Islet precursor cell (in vitro differentiated cells): ENCODE results near the gene SLC41A3.
"Not testable (repeated sequence)": the region's sequence is repeated elsewhere in the genome, so short reads cannot be mapped to it uniquely, and the experiment has no call there.

Experiments
- DNase-seq: peaks from one replicate; pipeline ENCODE4 v3.0.0-alpha.2; 2018

SLC41A3 gene

GRCh38 chr3:126105691-126106187 lies 21.8 kb upstream of the SLC41A3 start:
- DNase-seq, result no peak

DNA sequence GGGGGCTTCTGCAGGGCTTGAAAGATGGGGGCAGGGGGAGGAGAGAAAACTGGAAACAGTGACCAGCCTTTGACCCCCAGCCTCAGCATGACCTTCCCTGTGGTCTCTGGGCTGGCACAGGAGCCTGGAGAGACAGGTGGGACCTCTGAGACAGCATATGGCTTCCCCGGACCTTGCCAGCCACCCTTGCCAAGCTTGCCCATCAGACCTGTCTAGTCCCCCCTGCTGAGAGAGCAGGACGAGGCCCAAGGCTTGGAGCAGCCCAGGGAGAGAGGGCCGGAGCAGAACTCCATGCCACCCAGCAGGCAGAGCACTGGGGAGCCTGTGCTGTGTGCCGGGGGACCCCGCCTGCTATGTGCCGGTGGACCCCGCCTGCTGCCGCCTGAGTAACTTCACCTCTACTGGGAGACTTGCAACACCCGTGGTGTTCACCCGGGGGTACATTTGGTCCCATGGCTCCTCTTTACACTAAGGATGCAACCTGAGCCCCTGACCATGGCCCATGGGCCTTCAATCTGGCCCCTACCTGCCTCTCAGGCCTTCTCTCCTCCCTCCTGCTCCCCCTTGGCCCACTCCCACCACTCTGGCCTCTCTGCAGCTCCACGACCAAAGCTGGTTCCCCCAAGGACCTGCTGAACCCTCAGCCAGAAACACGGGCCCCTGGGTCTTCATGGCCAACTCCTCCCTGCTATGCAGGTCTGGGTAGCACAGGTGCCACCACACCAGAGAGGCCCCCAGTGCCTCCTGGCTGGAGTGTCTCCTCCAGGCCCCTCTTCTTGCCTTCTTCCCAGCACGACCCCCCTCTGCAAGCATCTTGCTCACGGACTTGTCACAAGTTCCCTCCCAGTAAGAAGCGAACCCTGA lies 21.1 kb upstream of the SLC41A3 start:
- no peak for DNase-seq

- no peak for DNase-seq
Observed at GRCh38 chr3:126104028-126104635, 20.2 kb upstream of the SLC41A3 start.

DNA sequence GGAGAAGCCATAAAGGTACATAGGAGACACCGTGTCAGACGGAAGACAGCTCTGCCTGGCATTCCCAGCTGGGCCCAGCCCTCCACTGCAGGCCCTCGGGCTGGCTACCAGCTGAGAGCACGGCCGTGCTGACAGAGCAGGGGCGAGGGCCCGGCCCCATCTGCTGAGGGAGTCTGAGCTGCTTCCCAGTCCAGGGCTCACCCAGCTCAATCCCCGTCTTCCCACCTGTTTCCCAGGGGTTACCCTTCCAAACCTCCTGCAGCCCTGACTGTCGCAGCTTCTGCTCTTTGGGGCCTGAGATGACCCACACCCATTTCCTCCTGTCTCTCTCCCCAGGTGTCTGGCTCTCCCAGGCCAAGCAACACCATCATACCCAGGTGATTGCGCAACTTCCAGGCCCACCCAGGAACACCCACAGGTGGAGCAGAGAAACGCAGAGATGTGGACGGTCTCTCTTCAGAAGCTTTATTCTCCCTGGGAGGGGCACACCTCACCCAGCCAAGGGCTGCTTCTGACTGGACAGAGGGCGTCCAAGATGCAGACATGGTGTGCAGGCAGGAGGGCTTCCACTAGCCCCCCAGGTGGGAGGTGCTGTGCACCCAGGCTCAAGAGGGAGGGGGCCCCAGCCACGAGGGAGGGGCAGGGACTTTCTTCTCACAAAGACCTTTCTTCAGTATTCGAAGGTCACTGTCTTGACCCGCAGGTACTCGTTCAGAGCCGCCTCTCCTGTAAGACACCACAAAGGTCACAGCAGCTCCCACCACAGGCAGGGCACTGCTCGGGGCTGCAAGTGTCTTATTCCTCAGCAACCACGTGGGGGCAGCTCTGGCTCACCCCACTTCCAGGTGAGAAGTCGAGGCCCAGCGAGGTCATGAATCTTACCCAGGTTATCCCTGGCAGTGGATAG lies 19.4 kb upstream of the SLC41A3 start:
- DNase-seq, result peak; percentile 43

DNA sequence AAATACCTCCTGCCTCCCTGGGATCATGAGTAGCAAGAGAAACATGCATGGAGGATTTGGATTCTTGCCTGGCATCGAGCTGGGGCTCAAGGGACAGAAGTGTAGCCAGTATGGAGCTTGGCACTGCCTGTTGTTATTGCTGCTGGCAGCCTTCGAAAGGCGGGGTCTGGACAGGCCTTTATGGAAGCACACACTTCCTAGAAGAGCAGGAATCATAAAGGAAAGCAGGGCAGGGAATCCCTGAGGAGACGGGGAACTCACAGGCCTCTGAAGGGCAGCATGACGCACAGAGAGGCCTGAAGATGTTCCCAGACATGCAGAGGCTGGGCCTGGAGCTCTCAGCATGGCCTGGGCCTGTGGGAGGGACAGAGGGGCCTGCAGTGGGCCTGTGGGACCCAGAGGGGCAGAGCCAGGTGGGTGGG lies 18.6 kb upstream of the SLC41A3 start:
- no peak for DNase-seq

DNA sequence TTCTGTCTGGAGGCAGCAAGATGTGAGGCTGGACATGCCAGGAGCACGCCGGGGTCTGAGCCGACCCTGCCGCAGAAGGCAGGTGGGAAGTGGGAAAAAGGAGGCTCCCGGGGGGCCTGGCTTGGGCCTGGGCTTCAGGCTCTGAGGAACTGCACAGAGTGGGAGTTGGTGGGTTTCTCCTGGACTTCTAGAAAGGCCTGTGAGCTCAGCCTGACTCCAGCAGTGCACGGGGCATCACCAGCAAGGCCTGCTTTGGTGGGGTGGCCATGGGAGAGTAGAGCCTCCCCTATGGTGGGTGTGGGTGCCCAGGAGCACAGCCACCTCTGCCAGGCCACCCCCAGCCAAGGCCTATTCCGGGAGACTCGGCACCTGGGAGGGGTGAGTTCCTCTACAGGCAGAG lies 18.1 kb upstream of the SLC41A3 start:
- no peak for DNase-seq

DNA sequence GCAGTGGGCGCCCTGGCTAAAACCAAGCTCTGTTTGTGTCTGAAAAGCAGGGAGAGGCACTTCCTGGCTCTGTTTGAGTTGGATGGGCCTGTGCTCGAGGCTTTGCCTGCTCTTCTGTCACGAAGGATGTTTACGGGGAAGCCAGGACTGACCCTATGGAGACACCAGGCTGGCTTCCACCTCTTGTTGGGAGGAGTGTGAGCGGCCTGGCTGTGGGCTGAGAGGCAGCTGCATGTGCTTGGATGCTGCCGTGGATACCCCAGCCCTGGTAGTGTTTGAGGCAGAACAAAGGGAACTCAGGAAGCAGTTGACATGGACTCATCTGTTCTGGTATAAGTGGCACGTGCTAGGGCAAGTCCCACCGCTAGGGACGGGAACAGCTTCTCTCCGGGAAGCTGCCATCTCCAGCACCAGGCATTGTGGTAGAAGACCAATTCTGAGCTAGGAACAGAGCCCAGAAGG lies 17.6 kb upstream of the SLC41A3 start:
- no peak for DNase-seq

- no peak for DNase-seq
Observed at GRCh38 chr3:126100634-126101301, 16.8 kb upstream of the SLC41A3 start.

GRCh38 chr3:126100269-126100633 lies 16.3 kb upstream of the SLC41A3 start:
- no peak for DNase-seq

- no peak for DNase-seq
Observed at GRCh38 chr3:126098391-126098858, 14.5 kb upstream of the SLC41A3 start.

- no peak for DNase-seq
Observed at GRCh38 chr3:126097801-126098200, 13.9 kb upstream of the SLC41A3 start.

GRCh38 chr3:126096274-126096673 lies 12.3 kb upstream of the SLC41A3 start:
- not testable (repeated sequence) for DNase-seq

DNA sequence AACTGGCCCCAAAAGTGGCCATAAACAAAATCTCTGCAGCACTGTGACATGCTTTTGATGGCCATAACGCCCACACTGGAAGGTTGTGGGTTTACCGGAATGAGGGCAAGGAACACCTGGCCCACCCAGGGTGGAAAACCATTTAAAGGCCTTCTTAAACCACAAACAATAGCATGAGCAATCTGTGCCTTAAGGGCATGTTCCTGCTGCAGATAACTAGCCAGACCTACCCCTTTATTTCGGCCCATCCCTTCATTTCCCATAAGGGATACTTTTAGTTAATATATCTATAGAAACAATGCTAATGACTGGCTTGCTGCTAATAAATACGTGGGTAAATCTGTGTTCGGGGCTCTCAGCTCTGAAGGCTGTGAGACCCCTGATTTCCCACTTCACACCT lies 8.2 kb upstream of the SLC41A3 start:
- not testable (repeated sequence) for DNase-seq

DNA sequence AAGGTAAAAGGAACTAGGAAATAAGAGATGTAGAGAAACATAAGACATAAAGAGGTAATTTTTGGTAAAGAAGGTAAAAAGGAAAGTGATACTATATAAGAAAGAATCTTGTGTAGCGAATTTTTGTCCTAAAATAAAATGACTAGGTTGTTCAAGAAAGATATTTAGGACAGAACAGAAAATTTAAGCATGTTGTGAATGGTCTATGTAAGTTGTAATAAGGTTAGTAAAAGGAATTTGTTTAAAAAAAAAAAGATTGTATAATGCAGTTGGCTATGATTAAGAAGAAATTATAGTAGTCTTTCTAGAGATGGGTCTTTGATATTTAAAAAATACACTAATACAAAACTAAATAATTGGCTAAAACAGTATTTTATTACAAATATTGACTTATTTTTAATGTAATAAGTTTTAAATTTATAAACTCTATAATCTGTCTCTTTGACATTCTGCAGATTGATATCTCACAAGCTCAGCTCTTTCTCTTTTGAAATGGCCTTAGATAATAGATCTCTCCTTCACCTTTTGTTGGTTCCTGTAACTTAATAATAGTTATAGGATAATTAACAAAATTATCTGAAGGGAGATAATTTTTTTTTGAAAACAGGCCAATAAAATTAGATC lies 3.7 kb upstream of the SLC41A3 start:
- DNase-seq, result no peak

DNA sequence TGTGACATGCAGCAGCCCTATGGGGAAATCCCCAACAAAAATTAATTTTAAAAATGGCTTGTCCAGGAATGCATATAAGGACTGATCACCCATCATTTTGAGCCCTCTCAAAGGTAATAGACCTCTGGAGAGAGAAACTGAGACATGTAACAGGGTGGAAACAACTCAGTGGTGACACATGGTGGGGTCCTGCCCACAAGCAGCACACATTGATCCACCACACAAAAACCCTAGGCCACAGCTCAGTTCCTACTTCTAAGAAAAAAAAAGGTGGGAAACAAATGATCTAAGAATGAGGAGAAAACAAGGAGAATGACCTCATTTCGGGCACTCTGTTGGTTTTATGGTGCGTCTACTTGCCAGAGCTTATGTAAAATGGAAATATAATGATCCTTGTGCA lies 1.9 kb upstream of the SLC41A3 start:
- no peak for DNase-seq

DNA sequence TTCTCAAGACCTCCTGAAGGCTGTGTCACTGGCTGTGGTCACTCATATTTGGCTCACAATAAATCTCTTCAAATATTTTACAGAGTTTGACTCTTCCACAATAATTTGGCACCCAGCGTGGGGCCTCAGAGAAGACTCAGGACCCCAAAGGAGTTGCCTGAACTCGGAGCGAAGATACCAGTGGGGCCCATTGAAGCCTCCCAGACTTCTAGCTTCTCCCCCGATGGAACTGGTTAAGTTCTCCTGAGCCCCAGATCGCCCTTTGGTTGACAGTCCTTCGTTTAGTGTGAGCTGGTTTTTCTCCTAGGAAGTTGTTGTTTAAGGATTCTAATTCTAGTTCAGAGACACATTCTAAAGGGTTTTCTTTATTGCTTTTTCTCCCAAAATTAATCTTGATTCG lies 1.4 kb upstream of the SLC41A3 start:
- no peak for DNase-seq

GRCh38 chr3:126084768-126085180 lies 850 bp upstream of the SLC41A3 start:
- DNase-seq, result no peak

DNA sequence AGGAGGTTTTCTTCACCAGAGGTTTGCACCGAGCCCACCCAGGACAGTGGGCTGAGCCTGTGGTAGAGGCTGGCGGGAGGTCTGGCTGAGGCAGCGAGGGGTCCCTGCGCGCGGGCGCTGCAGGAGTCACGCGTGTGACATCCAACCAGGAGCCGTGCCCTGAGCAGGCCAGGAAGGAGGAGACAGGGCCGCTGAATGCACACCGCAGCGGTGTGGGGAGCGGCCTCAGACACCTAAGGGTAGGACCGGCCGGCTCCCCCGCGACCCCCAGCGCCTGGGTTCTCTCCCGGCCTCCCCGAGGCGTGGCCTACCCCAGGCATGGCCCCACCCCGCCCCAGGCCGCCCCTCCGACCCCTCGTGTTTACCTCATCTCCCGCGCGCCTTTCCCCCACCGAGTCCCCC lies 412 bp downstream of the SLC41A3 start:
- peak; percentile 79 for DNase-seq

GRCh38 chr3:126083138-126083445 lies 832 bp downstream of the SLC41A3 start:
- DNase-seq, result no peak

- DNase-seq, result no peak
Observed at GRCh38 chr3:126082362-126083137, 1.4 kb downstream of the SLC41A3 start.

GRCh38 chr3:126081618-126082361 lies 2.1 kb downstream of the SLC41A3 start:
- peak; percentile 81 for DNase-seq
